Spleen (tissue), 7 donors: ENCODE data around the gene CRHBP.

Experiments
- CTCF ChIP-seq, 11 experiments: fragments of 200-600 bp in 7 of 11; fragments of 450-650 bp in 4 of 11; sonication (generic) in 4 of 11; IDR thresholded peaks in 8 of 11; conservative IDR thresholded peaks in 3 of 11; 1 replicate in 7 of 11; 2 replicates in 4 of 11; pipeline versions ENCODE4 v1.4.0 to v1.8.0; 2016 to 2021; ENCODE audit warnings: antibody characterized with exemption in 11 of 11, inconsistent platforms in 4 of 11, mild to moderate bottlenecking in 1 of 11
- POLR2A ChIP-seq, 3 donors: fragments of 450-650 bp; IDR thresholded peaks; one replicate each; pipeline ENCODE4 v1.5.1; 2017; ENCODE audit warnings: antibody characterized with exemption in 3 of 3, mild to moderate bottlenecking in 1 of 3
- donor health status: DM: no; HTN: no; CAD: no; lungs with moderate emphysema.
- donor health status: DM: no; HTN: no; CAD: no.
- donor health status: DM: no; HTN: no; CAD: no.

- no peak for TF ChIP-seq POLR2A (IDR thresholded peaks at IDR 0.05)
- no peak for TF ChIP-seq CTCF (IDR thresholded peaks at IDR 0.05 in 8 of 11, conservative IDR thresholded peaks at IDR 0.05 in 3 of 11)
These were observed 18.7 kb downstream of the CRHBP start for GRCh38 chr5:76971511-76971910.
